ENCODE data around the gene KRTAP4-4. TPM values are rescaled to one million over a fixed set of nuclear protein-coding genes. Genes with fewer than 3 reads are reported as not detected.

The KRTAP4-4 gene
- polyA plus RNA-seq, 5 donors = not detected

DNA sequence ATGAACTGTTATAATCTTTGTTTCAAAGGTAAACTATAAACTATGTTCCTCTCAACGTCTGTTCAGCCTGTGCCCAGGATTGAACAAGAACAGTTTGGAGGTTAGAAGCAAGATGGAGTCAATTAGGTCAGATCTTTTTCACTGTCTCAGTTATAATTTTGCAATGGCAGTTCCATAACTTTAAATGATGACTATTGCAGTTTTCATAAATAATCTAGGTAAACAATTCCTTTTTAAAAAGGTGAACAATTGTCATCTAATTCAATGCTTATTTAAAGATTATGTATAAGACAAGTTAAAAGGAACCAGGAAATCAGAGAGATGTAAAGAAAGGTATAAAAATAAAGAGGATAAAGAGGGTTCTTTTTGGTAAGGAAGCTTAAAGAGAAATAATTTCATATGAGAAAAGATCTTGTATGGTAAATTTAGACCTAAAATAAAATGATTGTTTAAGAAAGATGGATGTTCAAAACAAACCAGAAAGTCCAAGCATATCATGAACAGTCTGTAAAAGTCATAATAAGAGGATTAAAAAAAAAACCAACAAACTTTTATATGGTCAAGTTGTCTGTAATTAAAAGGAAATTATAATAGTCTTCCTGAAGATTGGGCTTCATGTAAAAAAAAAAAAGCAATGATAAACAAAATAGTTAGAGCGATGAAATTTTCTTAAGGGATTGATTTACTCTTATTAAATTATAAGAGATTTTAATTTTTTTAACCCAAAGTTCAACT lies 49.2 kb downstream of the KRTAP4-4 start:
- DNase-seq = no peak

Other genes starting within 250 kb of the KRTAP4-4 start
- under 1 TPM in 3 of 5 donors, not detected in 2; 0.18 to 0.35 (median 0.21) TPM for gene KRT23, start 223.1 kb downstream of the KRTAP4-4 start, polyA plus RNA-seq (ENCODE audit: insufficient read depth in 1 of 5, insufficient read length in 5 of 5, low replicate concordance in 1 of 5)
- gene KRT39, start 193.8 kb downstream of the KRTAP4-4 start, polyA plus RNA-seq (ENCODE audit: insufficient read depth in 1 of 5, insufficient read length in 5 of 5, low replicate concordance in 1 of 5) = under 1 TPM in 1 of 5 donors, not detected in 4; 0.35 TPM
- under 1 TPM in 2 of 5 donors, not detected in 3; 0.06 to 0.70 TPM for gene KRT40, start 176.4 kb downstream of the KRTAP4-4 start, polyA plus RNA-seq (ENCODE audit: insufficient read depth in 1 of 5, insufficient read length in 5 of 5, low replicate concordance in 1 of 5)
- gene KRTAP3-3, start 166.6 kb downstream of the KRTAP4-4 start, polyA plus RNA-seq (ENCODE audit: insufficient read depth in 1 of 5, insufficient read length in 5 of 5, low replicate concordance in 1 of 5) = not detected
- not detected for gene KRTAP3-2, start 160.8 kb downstream of the KRTAP4-4 start, polyA plus RNA-seq (ENCODE audit: insufficient read depth in 1 of 5, insufficient read length in 5 of 5, low replicate concordance in 1 of 5)
- gene KRTAP3-1, start 151.6 kb downstream of the KRTAP4-4 start, polyA plus RNA-seq (ENCODE audit: insufficient read depth in 1 of 5, insufficient read length in 5 of 5, low replicate concordance in 1 of 5) = not detected
- gene KRTAP1-5, start 133.5 kb downstream of the KRTAP4-4 start, polyA plus RNA-seq (ENCODE audit: insufficient read depth in 1 of 5, insufficient read length in 5 of 5, low replicate concordance in 1 of 5) = not detected
- gene KRTAP1-4, start 130.6 kb downstream of the KRTAP4-4 start, polyA plus RNA-seq (ENCODE audit: insufficient read depth in 1 of 5, insufficient read length in 5 of 5, low replicate concordance in 1 of 5) = not detected
- not detected for gene KRTAP1-3, start 125.9 kb downstream of the KRTAP4-4 start, polyA plus RNA-seq (ENCODE audit: insufficient read depth in 1 of 5, insufficient read length in 5 of 5, low replicate concordance in 1 of 5)
- not detected for gene KRTAP1-1, start 119.3 kb downstream of the KRTAP4-4 start, polyA plus RNA-seq (ENCODE audit: insufficient read depth in 1 of 5, insufficient read length in 5 of 5, low replicate concordance in 1 of 5)
- gene KRTAP2-1, start 113.4 kb downstream of the KRTAP4-4 start, polyA plus RNA-seq (ENCODE audit: insufficient read depth in 1 of 5, insufficient read length in 5 of 5, low replicate concordance in 1 of 5) = not detected
- gene KRTAP2-2, start 105.5 kb downstream of the KRTAP4-4 start, polyA plus RNA-seq (ENCODE audit: insufficient read depth in 1 of 5, insufficient read length in 5 of 5, low replicate concordance in 1 of 5) = not detected
- gene KRTAP2-3, start 100.6 kb downstream of the KRTAP4-4 start, polyA plus RNA-seq (ENCODE audit: insufficient read depth in 1 of 5, insufficient read length in 5 of 5, low replicate concordance in 1 of 5) = not detected
- gene KRTAP2-4, start 94.9 kb downstream of the KRTAP4-4 start, polyA plus RNA-seq (ENCODE audit: insufficient read depth in 1 of 5, insufficient read length in 5 of 5, low replicate concordance in 1 of 5) = not detected
- gene KRTAP4-7, start 76.6 kb downstream of the KRTAP4-4 start, polyA plus RNA-seq (ENCODE audit: insufficient read depth in 1 of 5, insufficient read length in 5 of 5, low replicate concordance in 1 of 5) = not detected
- not detected for gene KRTAP4-8, start 62.6 kb downstream of the KRTAP4-4 start, polyA plus RNA-seq (ENCODE audit: insufficient read depth in 1 of 5, insufficient read length in 5 of 5, low replicate concordance in 1 of 5)
- gene KRTAP4-16, start 58.5 kb downstream of the KRTAP4-4 start, polyA plus RNA-seq (ENCODE audit: insufficient read depth in 1 of 5, insufficient read length in 5 of 5, low replicate concordance in 1 of 5) = not detected
- gene KRTAP4-9, start 55.4 kb downstream of the KRTAP4-4 start, polyA plus RNA-seq (ENCODE audit: insufficient read depth in 1 of 5, insufficient read length in 5 of 5, low replicate concordance in 1 of 5) = not detected
- under 1 TPM in 1 of 5 donors, not detected in 4; 0.13 TPM for gene KRTAP4-11, start 42.4 kb downstream of the KRTAP4-4 start, polyA plus RNA-seq (ENCODE audit: insufficient read depth in 1 of 5, insufficient read length in 5 of 5, low replicate concordance in 1 of 5)
- not detected for gene KRTAP4-12, start 36.6 kb downstream of the KRTAP4-4 start, polyA plus RNA-seq (ENCODE audit: insufficient read depth in 1 of 5, insufficient read length in 5 of 5, low replicate concordance in 1 of 5)
- not detected for gene KRTAP4-6, start 20.2 kb downstream of the KRTAP4-4 start, polyA plus RNA-seq (ENCODE audit: insufficient read depth in 1 of 5, insufficient read length in 5 of 5, low replicate concordance in 1 of 5)
- not detected for gene KRTAP4-5, start 10.9 kb downstream of the KRTAP4-4 start, polyA plus RNA-seq (ENCODE audit: insufficient read depth in 1 of 5, insufficient read length in 5 of 5, low replicate concordance in 1 of 5)
- gene KRTAP4-3, start 7.5 kb upstream of the KRTAP4-4 start, polyA plus RNA-seq (ENCODE audit: insufficient read depth in 1 of 5, insufficient read length in 5 of 5, low replicate concordance in 1 of 5) = not detected
- gene KRTAP4-2, start 17.5 kb upstream of the KRTAP4-4 start, polyA plus RNA-seq (ENCODE audit: insufficient read depth in 1 of 5, insufficient read length in 5 of 5, low replicate concordance in 1 of 5) = not detected
- gene KRTAP4-1, start 24.2 kb upstream of the KRTAP4-4 start, polyA plus RNA-seq (ENCODE audit: insufficient read depth in 1 of 5, insufficient read length in 5 of 5, low replicate concordance in 1 of 5) = not detected
- gene KRTAP9-1, start 29.1 kb upstream of the KRTAP4-4 start, polyA plus RNA-seq (ENCODE audit: insufficient read depth in 1 of 5, insufficient read length in 5 of 5, low replicate concordance in 1 of 5) = not detected
- gene KRTAP9-2, start 65.9 kb upstream of the KRTAP4-4 start, polyA plus RNA-seq (ENCODE audit: insufficient read depth in 1 of 5, insufficient read length in 5 of 5, low replicate concordance in 1 of 5) = not detected
- gene KRTAP9-3, start 71.7 kb upstream of the KRTAP4-4 start, polyA plus RNA-seq (ENCODE audit: insufficient read depth in 1 of 5, insufficient read length in 5 of 5, low replicate concordance in 1 of 5) = not detected
- not detected for gene KRTAP9-8, start 77.3 kb upstream of the KRTAP4-4 start, polyA plus RNA-seq (ENCODE audit: insufficient read depth in 1 of 5, insufficient read length in 5 of 5, low replicate concordance in 1 of 5)
- not detected for gene KRTAP9-4, start 88.9 kb upstream of the KRTAP4-4 start, polyA plus RNA-seq (ENCODE audit: insufficient read depth in 1 of 5, insufficient read length in 5 of 5, low replicate concordance in 1 of 5)
- gene KRTAP9-9, start 94.6 kb upstream of the KRTAP4-4 start, polyA plus RNA-seq (ENCODE audit: insufficient read depth in 1 of 5, insufficient read length in 5 of 5, low replicate concordance in 1 of 5) = not detected
- under 1 TPM; 0.13 to 0.25 (median 0.18) TPM for gene KRTAP9-6, start 104.6 kb upstream of the KRTAP4-4 start, polyA plus RNA-seq (ENCODE audit: insufficient read depth in 1 of 5, insufficient read length in 5 of 5, low replicate concordance in 1 of 5)
- not detected for gene KRTAP9-7, start 115.0 kb upstream of the KRTAP4-4 start, polyA plus RNA-seq (ENCODE audit: insufficient read depth in 1 of 5, insufficient read length in 5 of 5, low replicate concordance in 1 of 5)
- gene KRTAP29-1, start 142.1 kb upstream of the KRTAP4-4 start, polyA plus RNA-seq (ENCODE audit: insufficient read depth in 1 of 5, insufficient read length in 5 of 5, low replicate concordance in 1 of 5) = not detected
- not detected for gene KRTAP16-1, start 148.6 kb upstream of the KRTAP4-4 start, polyA plus RNA-seq (ENCODE audit: insufficient read depth in 1 of 5, insufficient read length in 5 of 5, low replicate concordance in 1 of 5)
- gene KRTAP17-1, start 155.0 kb upstream of the KRTAP4-4 start, polyA plus RNA-seq (ENCODE audit: insufficient read depth in 1 of 5, insufficient read length in 5 of 5, low replicate concordance in 1 of 5) = not detected
- not detected for gene KRT33A, start 190.1 kb upstream of the KRTAP4-4 start, polyA plus RNA-seq (ENCODE audit: insufficient read depth in 1 of 5, insufficient read length in 5 of 5, low replicate concordance in 1 of 5)
- not detected for gene KRT33B, start 209.1 kb upstream of the KRTAP4-4 start, polyA plus RNA-seq (ENCODE audit: insufficient read depth in 1 of 5, insufficient read length in 5 of 5, low replicate concordance in 1 of 5)
- not detected for gene KRT34, start 221.6 kb upstream of the KRTAP4-4 start, polyA plus RNA-seq (ENCODE audit: insufficient read depth in 1 of 5, insufficient read length in 5 of 5, low replicate concordance in 1 of 5)
- under 1 TPM in 1 of 5 donors, not detected in 4; 0.32 TPM for gene KRT31, start 236.9 kb upstream of the KRTAP4-4 start, polyA plus RNA-seq (ENCODE audit: insufficient read depth in 1 of 5, insufficient read length in 5 of 5, low replicate concordance in 1 of 5)

Measured in right lung (tissue), 5 donors.